22Rv1 (cell line): Measurements from ENCODE around the gene LHFPL6.

Source experiments
- H3K27ac ChIP-seq: fragments of 450-650 bp; 2 replicates; pipeline ENCODE4 v1.5.1; 2017
- CTCF ChIP-seq: fragments of 450-650 bp; IDR thresholded peaks from 2 replicates; pipeline ENCODE4 v1.5.1; 2017; ENCODE audit warnings: mild to moderate bottlenecking
- ZFX ChIP-seq: fragments of 450-650 bp; IDR thresholded peaks from 2 replicates; pipeline ENCODE4 v1.6.1; 2017; ENCODE audit warnings: antibody characterized with exemption, borderline replicate concordance

The LHFPL6 gene

GRCh38 chr13:39410096-39410901 is 192.7 kb downstream of the LHFPL6 start:
- no peak overlapping the region for H3K27ac ChIP-seq
- no peak for TF ChIP-seq CTCF
- no peak for TF ChIP-seq ZFX

GRCh38 chr13:39408512-39408911 is 194.5 kb downstream of the LHFPL6 start:
- TF ChIP-seq ZFX (no peak), CTCF (no peak)
- H3K27ac ChIP-seq, result no peak overlapping the region

GRCh38 chr13:39407786-39408185 is 195.2 kb downstream of the LHFPL6 start:
- no peak for TF ChIP-seq ZFX
- no peak overlapping the region for H3K27ac ChIP-seq

GRCh38 chr13:39407138-39407537 is 195.9 kb downstream of the LHFPL6 start:
- TF ChIP-seq ZFX (no peak), CTCF (no peak)
- no peak overlapping the region for H3K27ac ChIP-seq

GRCh38 chr13:39406688-39407087 is 196.3 kb downstream of the LHFPL6 start:
- H3K27ac ChIP-seq, result no peak overlapping the region
- no peak for TF ChIP-seq ZFX
- TF ChIP-seq CTCF, result no peak

GRCh38 chr13:39405596-39406205 is 197.3 kb downstream of the LHFPL6 start:
- H3K27ac ChIP-seq, result no peak overlapping the region
- no peak for TF ChIP-seq CTCF
- TF ChIP-seq ZFX, result no peak

GRCh38 chr13:39405107-39405506 is 197.9 kb downstream of the LHFPL6 start:
- no peak for TF ChIP-seq CTCF
- TF ChIP-seq ZFX, result no peak
- H3K27ac ChIP-seq, result no peak overlapping the region
